K562 (cell line): Measurements from ENCODE around the gene GMDS. TPM values are rescaled to one million over a fixed set of nuclear protein-coding genes. Genes with fewer than 3 reads are reported as not detected.

Experiments used
- ATAC-seq: fragments of 200-7000 bp; cut with Tn5 transposase; 3 replicates; pipeline ENCODE4 v1.9.1; 2020; ENCODE audit warnings: moderate library complexity
- BruUV-seq: library from RNA; stranded (reverse); fragments of 400-500 nt; replicated peaks from 2 replicates; lab custom pipeline; 2021; lab: Mats Ljungman, UMichigan
- CTCF ChIA-PET: fragments of 300-600 bp; formaldehyde crosslinking; extraction: SDS; loops from one replicate; lab custom pipeline; 2021; ENCODE audit warnings: low intra/inter-chr PET ratio; lab: Yijun Ruan, JAX
- POLR2A ChIA-PET: fragments of 300-600, 350-650 bp; sonication (Branson Sonifier 250); formaldehyde crosslinking; extraction: SDS; loops from one replicate; lab custom pipeline; 2021; ENCODE audit warnings: antibody characterized with exemption, inconsistent platforms; lab: Yijun Ruan, JAX
- DNase-seq, 4 experiments: peaks; one replicate each; pipeline versions ENCODE4 v3.0.0 to v3.0.0-alpha.2; 2011 to 2018; ENCODE audit warnings: low spot score in 3 of 4, mixed read lengths in 3 of 4; ENCODE audit errors: extremely low read depth in 1 of 4
- FAIRE-seq: peaks from 2 replicates; lab custom pipeline; 2011; peaks lifted over from hg19 to GRCh38; lab: Jason Lieb, UNC
- H2AFZ ChIP-seq: 2 replicates; pipeline ENCODE4 v1.6.0; 2011; ENCODE audit warnings: low read depth, low read length, control low read depth, inconsistent platforms
- H3K27ac ChIP-seq: fragments of 200-600 bp; 3 replicates; pipeline ENCODE4 v1.8.0; 2011; ENCODE audit warnings: low read depth, mild to moderate bottlenecking, control low read depth, inconsistent platforms, low read length, moderate library complexity, mixed read lengths; ENCODE audit errors: extremely low read depth
- H3K27me3 ChIP-seq, 2 experiments: fragments of 300-600 bp in 1 of 2; 2 replicates in 1 of 2; 3 replicates in 1 of 2; pipeline versions ENCODE4 v1.6.0 to v1.8.0; 2011; ENCODE audit warnings: inconsistent platforms in 2 of 2, low read length in 2 of 2, mild to moderate bottlenecking in 1 of 2, mixed read lengths in 1 of 2, moderate library complexity in 1 of 2; ENCODE audit not compliant: control insufficient read depth in 2 of 2, insufficient read depth in 2 of 2
- H3K36me3 ChIP-seq: fragments of 300-600 bp; 3 replicates; pipeline ENCODE4 v1.8.0; 2011; ENCODE audit warnings: mild to moderate bottlenecking, low read length, inconsistent platforms; ENCODE audit not compliant: control insufficient read depth, insufficient read depth
- H3K4me1 ChIP-seq, 2 experiments: fragments of 200-600 bp in 1 of 2; replicated peaks in 1 of 2; 2 replicates in 1 of 2; 3 replicates in 1 of 2; pipeline versions ENCODE4 v1.5.1 to v1.8.0; 2011; ENCODE audit warnings: inconsistent platforms in 2 of 2, low read length in 2 of 2, mild to moderate bottlenecking in 1 of 2, mixed read lengths in 1 of 2, moderate library complexity in 1 of 2; ENCODE audit not compliant: control insufficient read depth in 2 of 2, insufficient read depth in 2 of 2
- H3K4me2 ChIP-seq: 2 replicates; pipeline ENCODE4 v1.6.1; 2011; ENCODE audit warnings: low read length, control low read depth, inconsistent platforms, mixed read lengths; ENCODE audit not compliant: insufficient read depth
- H3K4me3 ChIP-seq: fragments of 200-600 bp; sonication (generic), shearing (Covaris generic); 2 replicates; pipeline ENCODE4 v1.5.1; 2016; ENCODE audit warnings: control low read depth, inconsistent platforms
- H3K79me2 ChIP-seq: fragments of 200-600 bp; 3 replicates; pipeline ENCODE4 v1.8.0; 2011; ENCODE audit warnings: low read length, inconsistent platforms; ENCODE audit not compliant: control insufficient read depth, insufficient read depth
- H3K9ac ChIP-seq, 2 experiments: 2 replicates each; pipeline versions ENCODE4 v1.6.0 to v1.6.1; 2011; ENCODE audit warnings: low read depth in 2 of 2, low read length in 2 of 2, control low read depth in 1 of 2, inconsistent platforms in 1 of 2, mild to moderate bottlenecking in 1 of 2, mixed read lengths in 1 of 2; ENCODE audit not compliant: insufficient read depth in 1 of 2
- H3K9me1 ChIP-seq: one replicate; pipeline ENCODE4 v1.6.0; 2011; ENCODE audit warnings: inconsistent platforms, mild to moderate bottlenecking, low read length, moderate library complexity; ENCODE audit not compliant: control insufficient read depth, insufficient read depth
- H3K9me3 ChIP-seq: replicated peaks from 2 replicates; pipeline ENCODE4 v1.5.1; 2011; ENCODE audit warnings: low read depth, low read length, inconsistent platforms; ENCODE audit not compliant: control insufficient read depth, insufficient read depth
- H4K20me1 ChIP-seq: replicated peaks from 2 replicates; pipeline ENCODE4 v1.6.1; 2011; ENCODE audit warnings: low read length, inconsistent platforms, mixed read lengths; ENCODE audit not compliant: control insufficient read depth, insufficient read depth
- CBX5 ChIP-seq: IDR thresholded peaks from 2 replicates; pipeline ENCODE4 v1.6.1; 2014; ENCODE audit warnings: low read depth, borderline replicate concordance
- FIP1L1 ChIP-seq: fragments of 200-400 bp; formaldehyde crosslinking; IDR thresholded peaks from 2 replicates; pipeline ENCODE4 v1.6.1; 2018; ENCODE audit warnings: mild to moderate bottlenecking, low read depth, low read length; ENCODE audit not compliant: poor library complexity, severe bottlenecking
- IRF2 ChIP-seq: sonication (generic); formaldehyde crosslinking; IDR thresholded peaks from 2 replicates; pipeline ENCODE4 v1.8.1; 2022; ENCODE audit warnings: mild to moderate bottlenecking, missing genetic modification reagents
- KAT2B ChIP-seq: IDR thresholded peaks from one replicate; pipeline ENCODE4 v1.6.1; 2012; ENCODE audit warnings: low read depth, mild to moderate bottlenecking, control low read depth, inconsistent platforms, low read length, moderate library complexity
- KDM2B ChIP-seq: fragments of 250-450 bp; sonication (Bioruptor Pico); IDR thresholded peaks from 2 replicates; pipeline ENCODE4 v1.8.0; 2021; ENCODE audit warnings: mild to moderate bottlenecking, moderate library complexity
- NFE2 ChIP-seq: IDR thresholded peaks from 2 replicates; pipeline ENCODE4 v1.6.1; 2014; ENCODE audit warnings: antibody characterized with exemption, low read depth
- NR1H2 ChIP-seq: sonication (generic); formaldehyde crosslinking; IDR thresholded peaks from 2 replicates; pipeline ENCODE4 v1.4.0; 2020; ENCODE audit warnings: mild to moderate bottlenecking, missing genetic modification reagents
- POLR2B ChIP-seq: fragments of 450-650 bp; IDR thresholded peaks from 2 replicates; pipeline ENCODE4 v1.6.1; 2018; ENCODE audit warnings: low read depth; ENCODE audit not compliant: partially characterized antibody
- RBM22 ChIP-seq: fragments of 200-400 bp; formaldehyde crosslinking; IDR thresholded peaks from 2 replicates; pipeline ENCODE4 v1.6.1; 2018; ENCODE audit warnings: low read length, low read depth; ENCODE audit not compliant: poor library complexity, severe bottlenecking
- SIRT6 ChIP-seq: IDR thresholded peaks from one replicate; pipeline ENCODE4 v1.6.1; 2012; ENCODE audit warnings: low read depth, mild to moderate bottlenecking, control low read depth, inconsistent platforms, low read length, moderate library complexity
- THRAP3 ChIP-seq: fragments of 450-650 bp; IDR thresholded peaks from 2 replicates; pipeline ENCODE4 v1.6.1; 2016; ENCODE audit warnings: mild to moderate bottlenecking, inconsistent platforms, borderline replicate concordance
- ZBTB49 ChIP-seq: sonication (generic); formaldehyde crosslinking; IDR thresholded peaks from 2 replicates; pipeline ENCODE4 v1.8.0; 2022; ENCODE audit warnings: missing genetic modification reagents, mild to moderate bottlenecking, borderline replicate concordance
- ZBTB9 ChIP-seq: fragments of 450-650 bp; formaldehyde crosslinking; IDR thresholded peaks from 2 replicates; pipeline ENCODE4 v1.4.0; 2020; ENCODE audit warnings: mild to moderate bottlenecking, moderate library complexity
- ZNF174 ChIP-seq: fragments of 250-450 bp; sonication (Bioruptor Pico); IDR thresholded peaks from 2 replicates; pipeline ENCODE4 v1.4.0; 2020; ENCODE audit warnings: mild to moderate bottlenecking
- ZNF311 ChIP-seq: fragments of 250-450 bp; sonication (Bioruptor Pico); IDR thresholded peaks from 2 replicates; pipeline ENCODE4 v1.4.0; 2020; ENCODE audit warnings: mild to moderate bottlenecking, moderate library complexity
- ZNF511 ChIP-seq: sonication (generic); formaldehyde crosslinking; IDR thresholded peaks from 2 replicates; pipeline ENCODE4 v1.8.0; 2022; ENCODE audit warnings: mild to moderate bottlenecking, missing genetic modification reagents
- ZNF589 ChIP-seq: fragments of 200-800 bp; sonication (Bioruptor generic); IDR thresholded peaks from 2 replicates; pipeline ENCODE4 v1.6.1; 2016; ENCODE audit warnings: low read depth, missing genetic modification characterization, missing compliant biosample characterization
- ZNF75A ChIP-seq: fragments of 450-650 bp; formaldehyde crosslinking; IDR thresholded peaks from 2 replicates; pipeline ENCODE4 v1.4.0; 2020; ENCODE audit warnings: mild to moderate bottlenecking
- WGBS: fragments of 100-300 bp; shearing (Covaris generic); methylation state at CpG from one replicate; pipeline ENCODE4 v1.1.6; 2016; ENCODE audit warnings: low coverage, mixed read lengths; ENCODE audit not compliant: insufficient coverage; ENCODE audit errors: missing lambda C conversion rate; 5-methylcytosine and 5-hydroxymethylcytosine counted together
- in situ Hi-C: fragments of 300-500 bp; cut with MboI; formaldehyde crosslinking; loops from 4 replicates; pipeline ENCODE4 v1.15.0; 2018; ENCODE audit warnings: inconsistent platforms, mixed read lengths
- intact Hi-C: fragments of 100-400 bp; cut with micrococcal nuclease; formaldehyde crosslinking; loops from 2 replicates; pipeline ENCODE4 v1.14.2; 2022
- polyA plus RNA-seq, 8 experiments: library from polyadenylated mRNA; depleted of rRNA in 4 of 8; stranded (reverse) in 5 of 8; unstranded in 3 of 8; fragments of >200 nt; fragmentation: Nextera tagmentation in 2 of 8; fragmentation: Illumina TruSeq in 1 of 8; extraction: Ambion mirVana in 2 of 8; extraction: Trizol in 1 of 8; gene quantifications; 2 replicates each; pipeline versions ENCODE4 v1.2.1 to v1.2.3, GENCODE V29; 2011 to 2014; ENCODE audit warnings: inconsistent platforms in 1 of 8, missing spikeins in 1 of 8
- total RNA-seq, 7 experiments: library from RNA; depleted of rRNA in 6 of 7; stranded (reverse); fragments of >200 nt in 6 of 7; fragmentation: Illumina TruSeq in 2 of 7; extraction: Trizol in 2 of 7; gene quantifications; 2 replicates each; pipeline versions ENCODE4 v1.2.1 to v1.2.3, GENCODE V29; 2011 to 2021; ENCODE audit warnings: low replicate concordance in 1 of 7

GMDS gene
- total and polyA plus RNA-seq, 9 of the 15 experiments (the other 6 are each of a cell fraction or from before 2014, with no cell fraction given), result 0.48 to 31.8 (median 13.4) TPM

- intact Hi-C loops, result loop anchor here (5.0 kb wide), 2 partner anchors 443 to 1143 kb away; no protein-coding TSS in a partner anchor
- ATAC-seq (no peak), DNase-seq (no peak), FAIRE-seq (no peak)
- ChIA-PET CTCF (interaction anchor here (1.3 kb wide), 1 partner anchor 1036 kb away, joined by 3 read pairs; no protein-coding TSS in a partner anchor), POLR2A (interaction anchor here (0.8 kb wide), 1 partner anchor 27 kb away, joined by 3 read pairs; no protein-coding TSS in a partner anchor)
- no peak overlapping the region for H3K4me2 ChIP-seq
- H3K36me3 ChIP-seq, result no peaks in the 10 kb centered on the region
- H3K9me3 ChIP-seq, result no peaks in the 10 kb centered on the region
- in situ Hi-C loops, result loop anchor here (10.0 kb wide), 1 partner anchor 756 kb away; no protein-coding TSS in a partner anchor
- peaks cover 13% of the 10 kb centered on the region for H4K20me1 ChIP-seq
- no peak overlapping the region for H3K4me3 ChIP-seq
- peaks cover 0 to 11% of the 10 kb centered on the region in 2 experiments; a peak in 1 of 5 replicates for H3K4me1 ChIP-seq
- H3K9ac ChIP-seq, result no peak overlapping the region
- no peak overlapping the region for H3K27ac ChIP-seq
- WGBS, result 2% methylated on average over 24 of the region's 24 CpGs
- no TSS peak for BruUV-seq
- H3K27me3 ChIP-seq, result peaks cover 57 to 83% of the 10 kb centered on the region in 2 experiments
- no peaks in the 10 kb centered on the region for H3K79me2 ChIP-seq
- H2AFZ ChIP-seq, result no peak overlapping the region
- no peaks in the 10 kb centered on the region for H3K9me1 ChIP-seq
- TF ChIP-seq NR1H2 (no peak), POLR2B (no peak), ZBTB9 (CRISPR knock-in tag) (no peak), ZNF311 (CRISPR knock-in tag) (no peak), ZNF589 (CRISPR knock-in tag) (no peak), FIP1L1 (no peak), THRAP3 (no peak), ZBTB49 (CRISPR knock-in tag) (no peak), ZNF75A (CRISPR knock-in tag) (no peak), ZNF174 (no peak), CBX5 (no peak), SIRT6 (no peak), NFE2 (no peak), IRF2 (no peak), KAT2B (no peak), ZNF511 (no peak), KDM2B (CRISPR knock-in tag) (no peak), RBM22 (no peak)
Observed at GRCh38 chr6:1598886-1599285, 646.5 kb downstream of the GMDS start.
